Renal cortex interstitium (tissue), 11 donors: ENCODE data around the gene LRP4. TPM values are rescaled to one million over a fixed set of nuclear protein-coding genes. Genes with fewer than 3 reads are reported as not detected.
"Not testable (repeated sequence)": the region's sequence is repeated elsewhere in the genome, so short reads cannot be mapped to it uniquely, and the experiment has no call there.

ENCODE experiments used
- DNase-seq, 11 donors: peaks; one replicate each; pipeline ENCODE4 v3.0.0-alpha.2; 2013; ENCODE audit warnings: low read depth in 9 of 11, low spot score in 4 of 11; ENCODE audit errors: extremely low read depth in 1 of 11
- polyA plus RNA-seq, 3 donors: library from polyadenylated mRNA; unstranded; fragments of 120-200 nt; gene quantifications; one replicate each; pipeline ENCODE4 v1.2.1, GENCODE V29; 2013; ENCODE audit not compliant: insufficient read length in 3 of 3

LRP4 gene
- polyA plus RNA-seq, 3 donors: 28.3 to 33.2 (median 30.5) TPM

DNA sequence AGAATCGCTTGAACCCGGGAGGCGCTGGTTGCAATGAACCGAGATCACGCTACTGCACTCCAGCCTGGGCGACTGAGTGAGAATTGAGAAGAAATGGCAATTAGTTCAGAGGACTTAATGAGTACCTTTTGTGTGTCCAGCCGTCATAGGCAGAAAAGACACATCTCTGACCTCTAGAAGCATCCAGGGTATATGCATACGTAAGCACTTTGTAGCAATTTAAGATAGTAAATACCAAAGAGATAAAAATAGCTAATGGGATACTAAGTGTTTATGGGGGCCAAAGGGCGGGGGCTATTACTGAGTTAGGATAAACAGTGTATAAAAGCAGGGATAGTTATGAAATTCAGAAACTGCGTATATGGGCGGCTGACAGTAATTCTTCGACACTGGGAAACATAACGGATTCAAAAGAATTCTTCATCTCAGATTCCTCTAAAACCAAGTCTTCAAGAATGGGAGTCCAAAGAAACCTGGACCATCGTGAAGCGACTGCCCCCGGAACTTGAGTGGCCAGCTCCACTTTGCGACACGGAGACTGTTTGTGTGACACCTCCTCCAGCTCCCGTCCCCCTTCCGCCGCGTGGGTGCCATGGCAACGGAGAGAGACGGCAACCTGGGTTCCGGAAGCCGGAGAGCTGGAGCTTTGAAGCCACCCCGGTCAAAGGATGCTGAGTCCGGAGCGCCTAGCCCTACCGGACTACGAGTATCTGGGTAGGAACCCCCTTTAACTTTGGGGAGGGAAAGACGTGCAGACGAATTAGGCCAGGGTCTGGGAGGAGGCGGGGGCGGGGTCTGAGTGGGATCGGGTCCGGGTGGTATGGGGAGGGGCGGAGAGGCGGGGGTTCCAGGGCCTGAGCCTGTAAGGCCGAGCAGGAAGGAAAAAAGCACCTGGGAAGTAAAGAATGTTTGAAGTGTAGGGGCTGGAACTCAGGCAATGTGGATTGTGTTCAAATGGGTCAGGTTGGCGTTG lies 18.1 kb upstream of the LRP4 start, which contains the start of gene CSTPP1:
CSTPP1 (plus strand) TSS at position 624 of the 973 bp plus-strand sequence; CDS start at position 669, 45 bp downstream.
- DNase-seq: peak; percentile 83 to 94 (median 90)

DNA sequence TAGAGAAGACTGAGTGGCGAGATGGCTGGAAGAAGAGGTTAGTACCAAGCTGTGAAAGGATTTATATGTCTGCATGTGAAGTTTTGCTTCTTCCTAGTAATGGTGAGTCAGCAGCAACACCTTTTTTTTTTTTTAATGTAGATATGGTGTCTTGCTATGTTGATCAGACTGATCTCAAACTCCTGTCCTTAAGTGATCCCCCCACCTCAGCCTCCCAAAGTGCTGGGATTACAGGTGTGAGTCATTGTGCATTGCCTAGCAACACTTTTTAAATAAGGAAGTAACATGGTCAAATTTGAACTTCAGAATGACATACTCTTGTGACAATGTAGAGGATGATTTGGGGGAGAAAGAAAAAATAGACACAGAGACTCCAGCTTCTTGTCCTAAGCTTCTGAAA lies 11.7 kb upstream of the LRP4 start:
- DNase-seq: no peak

DNA sequence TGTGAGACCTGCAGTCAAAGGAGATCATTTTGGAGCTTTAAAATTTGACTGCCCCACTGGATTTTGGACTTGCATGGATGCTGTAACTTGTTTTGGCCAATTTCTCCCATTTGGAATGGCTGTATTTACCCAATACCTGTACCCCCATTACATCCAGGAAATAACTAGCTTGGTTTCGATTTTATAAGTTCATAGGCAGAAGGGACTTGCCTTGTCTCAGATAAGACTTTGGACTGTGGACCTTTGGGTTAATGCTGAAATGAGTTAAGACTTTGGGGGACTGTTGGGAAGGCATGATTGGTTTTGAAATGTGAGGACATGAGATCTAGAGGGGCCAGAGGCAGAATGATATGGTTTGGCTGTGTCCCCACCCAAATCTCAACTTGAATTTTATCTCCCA lies 10.4 kb upstream of the LRP4 start:
- not testable (repeated sequence) for DNase-seq

DNA sequence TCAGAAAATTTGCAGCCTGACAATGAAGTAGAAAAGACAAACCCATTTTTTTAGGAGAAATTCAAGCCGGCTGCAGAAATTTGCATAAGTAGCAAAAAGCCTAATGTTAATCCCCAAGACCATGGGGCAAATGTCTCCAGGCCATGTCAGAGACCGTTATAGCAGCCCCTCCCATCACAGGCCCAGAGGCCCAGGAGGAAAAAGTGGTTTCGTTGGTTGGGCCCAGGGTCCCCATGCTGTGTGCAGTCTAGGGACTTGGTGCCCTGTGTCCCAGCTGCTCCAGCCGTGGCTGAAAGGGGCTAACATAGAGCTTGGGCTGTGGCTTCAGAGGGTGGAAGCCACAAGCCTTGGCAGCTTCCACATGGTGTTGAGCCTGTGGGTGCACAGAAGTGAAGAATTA lies 9.6 kb upstream of the LRP4 start:
- not testable (repeated sequence) for DNase-seq

DNA sequence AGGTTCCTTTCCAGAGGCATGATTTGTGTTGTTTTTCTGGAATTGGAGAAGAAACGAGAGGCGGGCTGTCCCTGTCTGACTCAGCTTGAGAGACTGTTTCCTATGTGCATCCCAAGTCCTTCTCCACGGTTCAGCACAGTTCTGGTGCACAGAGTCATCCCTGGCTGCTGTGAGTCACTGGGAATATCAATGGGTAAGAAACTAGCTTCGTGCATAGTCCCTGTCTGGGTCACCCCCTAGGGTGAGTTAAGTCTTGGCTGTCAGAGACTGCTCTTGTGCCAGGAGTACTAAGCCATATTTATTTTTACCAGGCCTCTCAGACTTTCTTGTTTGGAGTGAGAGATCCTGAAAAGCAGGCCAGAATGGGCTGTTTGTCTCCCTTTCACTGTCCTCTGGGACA lies 2.4 kb upstream of the LRP4 start:
- DNase-seq: no peak

DNA sequence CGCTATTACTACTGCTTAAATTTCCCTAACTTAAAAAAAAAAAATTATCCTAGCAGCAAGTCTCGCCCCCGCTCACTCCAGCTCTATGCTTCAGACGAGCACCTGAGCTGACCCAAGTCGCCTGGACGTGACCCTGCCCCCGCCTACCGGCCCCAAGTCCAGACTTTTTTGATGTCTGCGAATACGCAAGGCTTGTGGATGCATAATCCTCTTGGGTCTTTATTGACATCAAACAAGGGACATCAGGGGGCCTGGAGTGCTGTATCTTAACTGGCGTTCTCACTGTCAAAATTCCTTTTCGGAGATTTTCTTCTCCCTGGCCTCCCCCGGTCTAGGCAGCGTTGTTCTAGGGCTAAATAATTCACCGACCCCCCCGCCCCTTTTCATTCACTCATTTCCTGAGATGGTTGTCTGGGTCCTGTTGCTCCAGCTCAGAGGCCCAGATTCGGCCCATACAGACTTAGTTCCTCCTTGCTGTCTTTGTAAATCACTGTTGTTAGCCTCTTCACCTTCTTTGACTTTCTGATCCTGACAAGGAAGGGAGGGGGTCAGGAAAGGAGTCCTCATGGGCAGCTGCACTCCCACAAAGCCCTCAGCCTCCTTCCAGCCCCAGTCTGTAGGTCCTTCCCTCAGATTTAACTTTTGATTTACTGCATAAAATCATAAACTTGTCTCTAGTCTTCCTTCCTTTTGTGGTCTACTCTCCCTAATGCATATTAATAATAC lies 601 bp upstream of the LRP4 start:
- peak in 1 of 11 donors; percentile 27 for DNase-seq

DNA sequence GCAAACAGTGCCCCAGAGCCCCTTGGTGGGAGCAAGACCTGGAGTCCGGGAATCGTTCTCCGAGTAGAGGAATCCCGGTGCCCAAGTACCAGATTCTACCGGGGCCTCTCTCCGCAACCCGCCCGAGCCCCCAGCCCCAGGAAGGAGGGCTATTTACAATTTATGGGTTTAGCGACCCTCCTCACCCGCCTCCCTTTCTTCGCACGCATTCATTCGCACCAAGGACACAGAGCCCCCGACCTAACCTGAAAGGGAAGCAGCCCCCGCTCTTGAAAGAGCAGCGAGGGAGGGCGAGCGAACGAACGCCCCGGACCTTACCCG lies 628 bp downstream of the LRP4 start:
- no peak for DNase-seq

DNA sequence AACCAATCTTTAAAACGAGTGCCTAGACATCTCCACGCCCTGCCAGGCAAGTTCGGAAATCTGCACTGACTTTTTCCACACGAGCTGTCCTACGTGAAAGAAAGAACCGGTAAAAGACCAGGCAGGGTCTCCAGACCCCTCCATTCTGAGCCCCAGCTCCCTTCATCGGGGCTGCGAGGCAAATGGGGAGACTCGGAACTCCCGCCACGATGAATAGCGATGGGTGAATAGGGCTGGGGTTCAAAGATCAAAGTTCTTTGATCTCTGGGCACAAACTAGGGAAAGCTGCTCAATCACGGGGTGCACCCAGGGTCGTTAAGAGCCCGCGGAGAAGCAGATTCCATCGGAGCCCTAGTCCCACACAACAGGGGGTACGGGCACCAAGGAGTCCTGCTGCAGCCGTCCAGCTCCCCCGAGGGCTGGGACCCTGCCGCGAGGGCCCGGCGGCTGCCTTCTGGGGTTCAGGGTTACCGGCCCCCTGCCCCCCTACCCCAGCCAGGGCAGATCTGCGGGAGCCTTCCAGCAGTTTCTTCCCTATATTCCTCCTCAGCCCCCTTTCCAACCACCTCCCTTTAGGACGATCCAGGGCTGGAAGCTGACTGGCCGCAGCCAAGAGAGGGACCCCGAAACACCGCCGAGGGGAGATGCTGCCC lies 1.1 kb downstream of the LRP4 start:
- DNase-seq: no peak

DNA sequence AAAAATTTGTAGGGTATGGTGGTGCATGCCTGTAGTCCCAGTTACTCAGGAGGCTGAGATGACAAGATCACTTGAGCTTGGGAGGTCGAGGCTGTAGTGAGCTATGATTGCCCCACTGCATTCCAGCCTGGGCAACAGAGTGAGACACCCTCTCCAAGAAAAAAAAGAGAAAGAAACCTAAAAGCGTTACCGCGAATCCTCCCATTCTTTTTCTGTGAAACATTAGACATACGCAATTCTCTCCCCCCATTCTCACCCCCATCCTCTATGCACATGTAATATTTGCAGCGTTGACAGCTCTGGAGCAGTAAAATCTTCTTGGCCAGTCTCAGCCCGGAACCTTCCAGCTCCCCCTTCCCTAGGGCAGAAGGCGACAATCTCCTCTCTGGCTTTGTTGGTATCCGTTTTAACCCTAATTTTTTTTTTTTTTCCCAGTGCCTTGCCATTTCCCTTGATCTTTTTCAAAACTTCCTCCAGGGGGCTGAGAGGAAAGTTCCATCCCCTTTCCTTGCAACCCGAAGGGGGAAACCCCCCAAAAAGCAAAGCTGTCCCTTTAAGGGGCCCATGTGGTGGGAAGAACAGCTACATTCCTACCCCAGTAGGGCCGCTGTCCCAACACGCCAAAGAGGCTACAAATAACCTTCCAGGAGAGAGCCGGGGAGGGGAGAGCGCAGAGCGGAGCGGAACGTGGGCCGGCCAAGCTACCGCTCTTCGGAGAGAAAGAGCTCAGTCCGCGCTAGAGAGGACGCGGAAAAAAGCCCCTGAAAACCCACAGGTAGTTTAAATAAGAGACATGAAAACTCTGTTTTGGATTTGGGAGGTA lies 1.9 kb downstream of the LRP4 start:
- peak in 4 of 11 donors; percentile 58 to 71 (median 62) for DNase-seq

DNA sequence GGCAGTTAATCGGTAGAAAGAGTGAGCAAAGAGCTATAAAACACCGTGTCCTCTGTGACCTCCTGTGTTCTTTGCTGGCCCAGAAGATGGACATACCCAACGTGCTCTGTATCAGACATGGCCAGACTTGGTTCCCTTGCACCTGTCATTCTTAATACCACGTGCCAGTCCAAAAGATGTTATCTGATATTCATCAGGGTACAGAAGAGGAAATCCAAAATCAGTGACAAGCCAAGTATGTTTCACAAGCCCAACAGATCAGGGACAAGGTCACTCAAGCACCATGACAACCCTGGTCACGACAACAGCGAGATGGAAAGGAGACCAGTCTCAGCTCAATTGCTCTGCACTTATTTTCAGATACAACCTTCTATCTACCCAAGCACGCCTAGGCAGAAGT lies 3.4 kb downstream of the LRP4 start:
- no peak for DNase-seq

DNA sequence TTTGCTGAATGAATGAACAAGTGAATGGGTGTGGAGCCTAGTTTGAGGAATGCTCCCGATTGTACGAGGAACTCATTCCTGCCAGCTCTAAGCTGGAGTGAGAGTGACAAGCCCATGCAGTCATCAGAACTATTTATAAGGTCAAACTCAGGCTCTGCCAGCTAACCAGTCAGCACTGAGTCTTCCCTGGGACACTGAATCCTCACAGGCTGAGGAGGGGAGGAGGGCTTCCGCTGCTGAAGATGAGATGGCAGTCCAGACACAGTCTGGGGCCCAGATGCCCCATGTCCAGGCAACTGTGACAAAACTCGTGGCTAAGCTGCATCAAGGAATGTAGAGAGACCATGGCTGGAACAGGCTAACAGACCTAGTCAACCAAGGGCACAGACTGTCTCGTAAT lies 4.0 kb downstream of the LRP4 start:
- peak in 4 of 11 donors; percentile 67 to 82 (median 68) for DNase-seq

DNA sequence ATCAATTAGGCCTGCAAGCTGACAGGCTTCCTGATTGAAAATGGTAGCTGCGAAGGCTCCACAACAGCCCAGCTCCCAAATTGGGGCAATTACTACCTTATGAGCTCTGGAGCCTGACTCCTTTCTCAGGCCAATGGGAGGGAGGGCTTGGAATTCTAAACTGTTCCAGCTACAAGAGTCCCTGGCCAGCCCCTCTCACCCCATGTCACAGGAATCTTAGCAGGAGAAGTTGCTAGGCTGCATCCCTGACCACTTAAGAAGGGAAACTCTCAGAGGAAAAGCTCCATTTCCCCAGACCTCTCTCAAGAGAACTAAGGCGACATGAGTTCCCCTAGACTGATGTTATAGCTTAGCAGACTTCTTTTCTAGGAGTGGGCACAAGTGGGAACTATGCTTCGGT lies 4.9 kb downstream of the LRP4 start:
- DNase-seq: no peak

DNA sequence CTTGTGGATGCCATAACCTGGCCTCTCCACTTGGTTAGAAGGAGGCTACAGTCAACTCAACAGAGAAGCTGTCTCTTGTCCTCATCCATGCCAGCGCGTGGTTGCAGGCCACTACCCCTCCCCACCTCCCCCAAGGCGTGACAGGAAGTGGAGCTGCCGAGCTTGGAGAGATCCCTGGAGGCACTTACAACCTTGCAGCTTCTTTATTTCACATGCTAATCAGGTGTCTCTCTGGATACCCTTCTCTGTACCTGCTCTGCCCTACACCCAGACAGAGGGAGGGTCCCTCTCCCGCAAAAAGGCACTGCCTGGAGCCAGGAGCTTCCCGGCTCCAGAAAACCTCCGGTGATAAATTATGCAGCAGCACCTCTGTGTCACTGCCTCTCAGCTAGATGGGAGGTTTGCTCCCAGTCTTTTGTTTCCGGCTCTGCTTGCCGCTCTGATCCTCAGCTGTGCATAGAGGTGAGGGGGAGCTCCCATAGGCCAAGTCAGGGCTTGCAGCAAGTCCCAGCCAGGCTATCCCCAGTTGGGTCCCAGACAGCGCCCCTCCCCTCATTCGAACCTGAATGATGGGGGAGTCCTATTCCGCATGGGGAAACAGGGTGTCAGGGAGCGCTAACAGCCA lies 5.7 kb downstream of the LRP4 start:
- peak in 1 of 11 donors; percentile 31 for DNase-seq

DNA sequence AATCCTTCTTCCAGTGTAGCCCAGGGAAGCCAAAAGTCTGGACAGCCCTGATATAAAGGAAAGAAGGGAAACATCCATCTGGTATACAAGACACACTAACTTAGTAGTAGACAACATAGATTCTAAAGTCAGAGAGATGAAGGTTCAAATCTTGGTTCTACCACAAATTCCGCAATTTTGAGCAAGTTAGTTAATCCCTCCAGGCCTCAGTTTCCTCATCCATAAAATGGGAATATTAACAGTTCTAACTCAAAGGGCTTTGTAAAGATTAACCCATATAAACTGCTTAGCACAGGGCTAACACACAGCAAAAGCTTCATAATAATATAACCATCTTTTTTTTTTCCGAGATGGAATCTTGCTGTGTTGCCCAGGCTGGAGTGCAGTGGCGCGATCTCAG lies 10.7 kb downstream of the LRP4 start:
- no peak for DNase-seq

DNA sequence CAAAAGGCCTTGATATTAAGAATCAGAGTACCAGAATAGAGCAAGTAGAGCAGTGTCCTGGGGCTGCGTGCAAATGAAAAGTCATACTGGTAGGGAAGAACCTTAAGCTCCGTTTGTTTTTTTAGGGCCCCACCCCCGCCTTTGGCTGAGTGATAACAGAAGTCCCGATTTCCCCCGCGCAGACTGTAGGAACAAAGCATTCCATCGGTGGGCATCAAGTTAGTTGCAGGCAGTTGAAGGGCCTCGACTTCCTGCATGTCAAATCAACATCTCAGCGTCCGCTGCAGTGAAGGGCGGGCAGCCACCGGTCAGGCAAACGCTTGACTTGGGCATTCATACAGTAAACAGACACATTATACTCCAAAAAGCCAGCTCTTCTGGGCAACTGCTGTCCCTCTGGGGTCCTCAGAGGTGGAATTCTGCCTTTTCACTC lies 11.7 kb downstream of the LRP4 start:
- no peak for DNase-seq

DNA sequence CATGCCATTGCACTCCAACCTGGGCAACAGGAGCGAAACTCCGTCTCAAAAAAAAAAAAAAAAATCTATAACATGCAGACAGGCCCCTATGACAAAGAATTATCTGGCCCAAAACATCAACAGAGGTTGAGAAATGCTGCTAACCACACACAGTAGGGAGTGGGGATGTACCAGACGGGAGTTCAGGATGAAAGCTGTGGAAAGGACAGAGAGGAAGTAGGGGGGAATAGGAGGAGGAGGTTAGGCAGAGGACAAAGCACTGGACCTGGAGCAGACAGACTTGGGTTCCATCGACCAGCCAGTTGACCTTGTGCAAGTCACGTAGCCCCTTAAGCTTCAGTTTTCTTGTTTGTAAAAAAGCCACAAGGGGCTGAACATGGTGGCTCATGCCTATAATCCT lies 12.5 kb downstream of the LRP4 start:
- no peak for DNase-seq

DNA sequence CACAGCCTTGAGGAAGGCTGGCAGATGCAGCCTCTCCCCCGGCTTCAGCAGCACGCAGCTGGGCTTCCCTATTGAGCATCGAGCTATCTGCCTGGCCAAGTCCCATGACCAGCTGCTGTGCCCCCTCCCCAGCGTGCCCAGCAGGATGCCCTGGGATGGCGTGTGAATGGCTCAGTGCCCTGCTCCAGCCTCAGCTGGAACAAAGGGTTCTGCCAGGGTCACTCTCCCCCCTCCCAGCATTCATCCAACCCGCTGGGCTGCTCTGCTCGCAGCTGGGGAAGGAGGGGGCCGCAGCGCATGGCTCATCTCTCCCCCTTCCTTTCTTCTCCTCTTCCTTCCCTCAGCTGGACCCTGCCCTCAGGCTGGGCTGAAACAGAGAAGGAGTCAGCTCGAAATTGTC lies 14.5 kb downstream of the LRP4 start:
- no peak for DNase-seq

DNA sequence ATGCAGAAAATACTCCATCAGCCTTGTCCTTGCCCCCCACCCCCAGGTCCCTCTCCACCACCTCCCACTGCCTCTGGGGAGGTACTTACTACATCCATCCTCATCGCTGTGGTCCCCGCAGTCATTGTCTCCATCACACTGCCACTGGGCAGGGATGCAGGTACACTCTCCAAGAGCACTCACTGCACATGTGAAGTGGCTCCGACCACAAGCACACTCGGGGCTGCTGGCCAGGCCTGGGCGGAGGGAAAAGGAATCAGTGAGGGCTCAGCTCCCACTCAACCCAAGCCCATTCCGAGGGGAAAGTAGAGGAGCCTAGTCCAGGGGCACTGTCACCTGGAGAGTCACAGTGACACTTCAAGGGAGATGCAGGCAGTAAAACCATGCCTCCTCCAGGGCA lies 15.7 kb downstream of the LRP4 start:
- DNase-seq: no peak
